HEK293T (cell line): ENCODE data around the gene SELENOF.

Experiments used
- BHLHE40 ChIP-seq: fragments of 450-650 bp; IDR thresholded peaks from 2 replicates; pipeline ENCODE4 v1.6.1; 2016; ENCODE audit warnings: mild to moderate bottlenecking, moderate library complexity, borderline replicate concordance
- PKNOX1 ChIP-seq: fragments of 450-650 bp; IDR thresholded peaks from 2 replicates; pipeline ENCODE4 v1.6.1; 2016
- SP1 ChIP-seq: fragments of 450-650 bp; IDR thresholded peaks from 2 replicates; pipeline ENCODE4 v1.6.1; 2017

GRCh38 chr1:86915737-86916235 lies 1.9 kb upstream of the SELENOF start:
- TF ChIP-seq PKNOX1 (peak; percentile 54), SP1 (no peak), BHLHE40 (no peak)
